HG02885 (cell line): ENCODE data around the gene JAGN1.
"Not testable (repeated sequence)": the region's sequence is repeated elsewhere in the genome, so short reads cannot be mapped to it uniquely, and the experiment has no call there.

ENCODE experiments used
- ATAC-seq: cut with Tn5 transposase; IDR thresholded peaks from one replicate; pipeline ENCODE4 v1.9.1; 2021; ENCODE audit warnings: mild to moderate bottlenecking; ENCODE audit not compliant: unreplicated experiment, poor library complexity

JAGN1 gene

GRCh38 chr3:9865125-9865637 lies 25.2 kb upstream of the JAGN1 start:
- not testable (repeated sequence) for ATAC-seq

GRCh38 chr3:9866639-9867038 lies 23.8 kb upstream of the JAGN1 start:
- ATAC-seq = no peak

GRCh38 chr3:9867106-9867505 lies 23.3 kb upstream of the JAGN1 start:
- ATAC-seq = no peak

- ATAC-seq = no peak
Observed at GRCh38 chr3:9869955-9870354, 20.5 kb upstream of the JAGN1 start.

- ATAC-seq = no peak
Observed at GRCh38 chr3:9870978-9871377, 19.4 kb upstream of the JAGN1 start.

GRCh38 chr3:9872067-9872466 lies 18.3 kb upstream of the JAGN1 start:
- ATAC-seq = not testable (repeated sequence)

- ATAC-seq = no peak
Observed at GRCh38 chr3:9875448-9875847, 15.0 kb upstream of the JAGN1 start.

DNA sequence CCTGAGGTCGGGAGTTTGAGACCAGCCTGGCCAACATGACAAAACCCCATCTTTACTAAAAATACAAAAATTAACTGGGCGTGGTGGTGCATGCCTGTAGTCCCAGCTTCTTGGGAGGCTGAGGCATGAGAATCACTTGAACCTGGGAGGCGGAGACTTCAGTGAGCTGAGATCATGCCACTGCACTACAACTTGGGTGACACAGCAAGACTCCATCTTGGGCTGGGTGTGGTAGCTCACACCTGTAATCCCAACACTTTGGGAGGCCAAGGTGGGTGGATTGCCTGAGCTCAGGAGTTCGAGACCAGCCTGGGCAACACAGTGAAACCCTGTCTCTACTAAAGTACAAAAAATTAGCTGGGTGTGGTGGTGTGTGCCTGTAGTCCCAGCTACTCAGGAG lies 14.2 kb upstream of the JAGN1 start:
- not testable (repeated sequence) for ATAC-seq

- ATAC-seq = no peak
Observed at GRCh38 chr3:9876991-9877390, 13.4 kb upstream of the JAGN1 start.

GRCh38 chr3:9878700-9879099 lies 11.7 kb upstream of the JAGN1 start:
- ATAC-seq = no peak

GRCh38 chr3:9879830-9880549 lies 10.4 kb upstream of the JAGN1 start, which contains the start of gene CIDEC:
CIDEC (minus strand) TSS chr3:9880253; CDS start chr3:9878486, 1,767 bp downstream.
- no peak for ATAC-seq

- no peak for ATAC-seq
Observed at GRCh38 chr3:9881441-9881840, 9.0 kb upstream of the JAGN1 start.

- no peak for ATAC-seq
Observed at GRCh38 chr3:9883706-9884554, 6.5 kb upstream of the JAGN1 start.

DNA sequence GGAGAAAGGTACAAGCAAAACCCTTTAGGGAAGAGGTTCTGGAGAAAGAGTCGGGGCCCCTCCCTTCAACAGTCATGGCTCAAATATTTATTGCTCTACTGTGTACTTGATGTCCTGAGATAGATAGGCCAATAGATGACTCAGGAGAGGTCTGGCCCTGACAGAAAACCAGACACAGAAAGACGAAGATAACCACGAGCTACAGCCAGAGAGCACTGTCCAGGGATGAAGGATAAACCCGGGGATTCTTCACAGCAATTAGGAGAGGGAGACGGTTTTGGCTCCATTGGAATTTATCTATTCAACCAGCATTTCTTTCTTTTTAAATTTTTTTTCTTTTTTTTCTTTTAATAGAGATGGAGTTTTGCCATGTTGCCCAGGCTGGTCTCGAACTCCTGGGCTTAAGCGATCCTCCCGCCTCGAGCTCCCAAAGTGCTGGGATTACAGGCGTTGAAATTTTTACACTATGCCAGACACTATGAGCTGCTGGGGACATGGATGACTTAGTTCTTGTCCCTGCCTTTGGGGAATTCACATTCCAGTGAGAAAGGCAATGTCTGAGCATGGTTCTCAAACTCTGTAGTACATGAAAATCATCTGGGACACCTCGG lies 5.8 kb upstream of the JAGN1 start:
- ATAC-seq = no peak

- no peak for ATAC-seq
Observed at GRCh38 chr3:9886328-9886727, 4.1 kb upstream of the JAGN1 start.

DNA sequence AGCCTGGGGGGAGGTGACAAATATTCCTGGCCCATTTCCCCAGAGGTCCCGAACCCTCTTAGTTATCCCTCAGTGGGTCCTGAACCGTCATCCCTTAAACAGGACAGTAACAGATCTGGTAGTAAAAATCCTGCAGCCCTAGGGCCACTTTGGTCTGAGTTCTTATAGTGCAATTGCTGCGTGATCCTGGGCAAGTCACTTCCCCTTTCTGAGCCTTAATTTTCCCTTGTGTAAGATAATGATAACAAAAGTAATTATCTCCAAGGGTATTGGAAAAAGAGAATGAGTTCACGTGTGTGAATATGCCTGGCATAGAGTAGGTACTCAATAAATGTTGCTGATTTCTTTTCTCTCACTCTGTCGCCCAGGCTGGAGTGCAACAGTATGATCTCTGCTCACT lies 2.9 kb upstream of the JAGN1 start:
- no peak for ATAC-seq

GRCh38 chr3:9888540-9888939 lies 1.9 kb upstream of the JAGN1 start:
- ATAC-seq = no peak

DNA sequence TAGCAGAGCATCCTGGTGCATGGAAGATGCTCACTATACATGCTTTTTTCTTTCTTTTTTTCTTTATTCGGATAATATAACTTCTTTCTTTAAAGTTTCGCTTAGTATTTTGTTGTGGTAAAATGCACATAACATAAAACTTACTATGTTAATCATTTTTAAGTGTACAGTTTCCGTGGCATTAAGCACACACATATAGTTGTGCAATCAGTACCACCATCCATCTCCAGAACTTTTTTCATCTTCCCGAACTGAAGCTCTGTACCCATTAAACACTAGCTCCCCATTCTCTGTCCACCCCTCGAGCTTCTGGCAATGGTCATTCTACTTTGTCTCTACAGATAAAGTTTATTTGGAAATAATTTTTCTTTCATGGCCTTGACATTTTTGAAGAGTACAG lies 1.0 kb upstream of the JAGN1 start:
- no peak for ATAC-seq

DNA sequence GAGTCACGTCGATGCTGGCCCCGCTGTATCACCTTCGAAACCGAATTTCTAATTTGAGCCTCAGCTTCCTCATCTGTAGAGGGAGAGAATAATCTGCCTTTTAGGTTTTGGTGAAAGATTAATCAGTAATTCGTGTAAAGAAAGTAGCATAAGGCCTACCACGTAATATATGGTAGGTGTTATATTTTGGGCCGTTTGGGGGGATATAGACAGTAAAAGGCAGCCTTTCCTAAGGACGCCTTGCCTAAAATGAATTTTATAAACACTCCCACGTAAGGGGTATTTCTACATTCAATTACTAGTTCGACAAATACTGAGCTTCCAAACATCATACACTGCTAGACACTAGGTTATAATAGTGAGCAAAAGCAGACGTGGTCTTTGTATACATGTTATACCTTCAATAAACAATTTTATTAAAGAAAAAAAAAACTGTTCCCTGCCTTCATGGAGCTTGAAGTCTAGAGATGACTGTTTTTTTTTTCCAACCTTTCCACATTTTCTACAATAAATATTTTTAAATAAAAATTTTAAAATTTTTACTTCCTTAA lies 737 bp downstream of the JAGN1 start:
- no peak for ATAC-seq

- no peak for ATAC-seq
Observed at GRCh38 chr3:9893739-9894138, 3.3 kb downstream of the JAGN1 start.

- not testable (repeated sequence) for ATAC-seq
Observed at GRCh38 chr3:9895715-9896114, 5.3 kb downstream of the JAGN1 start.
